SK-N-SH (cell line): Measurements from ENCODE around the gene SLC36A4. TPM values are rescaled to one million over a fixed set of nuclear protein-coding genes. Genes with fewer than 3 reads are reported as not detected.

Experiments used
- CTCF ChIA-PET: fragments of 300-600, 350-600 bp; formaldehyde crosslinking; extraction: SDS; loops from one replicate; lab custom pipeline; 2021; lab: Yijun Ruan, JAX
- POLR2A ChIA-PET: fragments of 350-600 bp; sonication (Branson Sonifier 250); formaldehyde crosslinking; extraction: SDS; loops from one replicate; lab custom pipeline; 2020; ENCODE audit warnings: antibody characterized with exemption, inconsistent platforms; lab: Yijun Ruan, JAX
- DNase-seq: peaks from one replicate; pipeline ENCODE4 v3.0.0; 2012
- H2AFZ ChIP-seq: fragments of 200-600 bp; sonication (generic); 2 replicates; pipeline ENCODE4 v1.8.1; 2016; ENCODE audit warnings: antibody characterized with exemption, mild to moderate bottlenecking, low read depth
- H3F3A ChIP-seq: fragments of 200-600 bp; sonication (generic); replicated peaks from 2 replicates; pipeline ENCODE3; 2016; ENCODE audit warnings: antibody characterized with exemption, mild to moderate bottlenecking; ENCODE audit not compliant: insufficient read depth
- H3K27ac ChIP-seq, 2 experiments: fragments of 200-500 bp in 1 of 2; fragments of 200-600 bp in 1 of 2; sonication (Bioruptor generic) in 1 of 2; sonication (generic), shearing (Covaris generic) in 1 of 2; 2 replicates each; pipeline versions ENCODE4 v1.5.1 to v1.6.1; 2014 to 2016; ENCODE audit warnings: low read depth in 2 of 2, inconsistent platforms in 1 of 2, low read length in 1 of 2, mild to moderate bottlenecking in 1 of 2, mixed read lengths in 1 of 2
- H3K27me3 ChIP-seq: fragments of 200-600 bp; sonication (generic), shearing (Covaris generic); 2 replicates; pipeline ENCODE4 v1.6.1; 2016; ENCODE audit warnings: mixed run types; ENCODE audit not compliant: insufficient read depth
- H3K36me3 ChIP-seq, 2 experiments: fragments of 200-500 bp in 1 of 2; fragments of 200-600 bp in 1 of 2; sonication (Bioruptor generic) in 1 of 2; sonication (generic) in 1 of 2; replicated peaks in 1 of 2; 2 replicates each; pipeline versions ENCODE3 to v1.5.1; 2014 to 2016; ENCODE audit warnings: low read length in 1 of 2, mild to moderate bottlenecking in 1 of 2; ENCODE audit not compliant: insufficient read depth in 2 of 2, control insufficient read depth in 1 of 2
- H3K4me1 ChIP-seq, 2 experiments: fragments of 200-500 bp in 1 of 2; fragments of 200-600 bp in 1 of 2; sonication (Bioruptor generic) in 1 of 2; sonication (generic), shearing (Covaris generic) in 1 of 2; 2 replicates each; pipeline versions ENCODE4 v1.5.1 to v1.6.1; 2014 to 2016; ENCODE audit warnings: low read depth in 1 of 2, low read length in 1 of 2, mixed run types in 1 of 2; ENCODE audit not compliant: insufficient read depth in 2 of 2, control insufficient read depth in 1 of 2
- H3K4me2 ChIP-seq: fragments of 200-600 bp; sonication (generic), shearing (Covaris generic); 2 replicates; pipeline ENCODE4 v1.6.1; 2017; ENCODE audit warnings: mixed run types
- H3K4me3 ChIP-seq, 2 experiments: fragments of 200-500 bp in 1 of 2; fragments of 200-600 bp in 1 of 2; sonication (Bioruptor generic) in 1 of 2; sonication (generic), shearing (Covaris generic) in 1 of 2; 2 replicates each; pipeline versions ENCODE4 v1.5.1 to v1.8.1; 2014 to 2016; ENCODE audit warnings: low read depth in 2 of 2, inconsistent platforms in 1 of 2, low read length in 1 of 2, mild to moderate bottlenecking in 1 of 2, mixed read lengths in 1 of 2, moderate library complexity in 1 of 2
- H3K79me2 ChIP-seq: fragments of 200-600 bp; sonication (generic); 2 replicates; pipeline ENCODE4 v1.8.1; 2017; ENCODE audit warnings: mild to moderate bottlenecking; ENCODE audit not compliant: insufficient read depth
- H3K9ac ChIP-seq: fragments of 200-600 bp; sonication (generic); 2 replicates; pipeline ENCODE4 v1.6.1; 2017; ENCODE audit warnings: mixed run types
- H3K9me2 ChIP-seq: fragments of 200-600 bp; sonication (generic); 2 replicates; pipeline ENCODE4 v1.6.1; 2017; ENCODE audit warnings: mixed run types
- H3K9me3 ChIP-seq: fragments of 200-600 bp; sonication (generic); 2 replicates; pipeline ENCODE4 v1.6.1; 2017; ENCODE audit warnings: mixed run types, mild to moderate bottlenecking, moderate library complexity
- H4K20me1 ChIP-seq: fragments of 200-600 bp; sonication (generic); 2 replicates; pipeline ENCODE4 v1.6.1; 2017; ENCODE audit warnings: mild to moderate bottlenecking, mixed run types; ENCODE audit not compliant: insufficient read depth
- CHD2 ChIP-seq: fragments of 150-350 bp; IDR thresholded peaks from 2 replicates; pipeline ENCODE4 v1.6.1; 2018; ENCODE audit warnings: low read length; ENCODE audit not compliant: partially characterized antibody
- CTCF ChIP-seq: fragments of 200-600 bp; sonication (generic); IDR thresholded peaks from 2 replicates; pipeline ENCODE4 v1.6.1; 2017; ENCODE audit warnings: antibody characterized with exemption, mild to moderate bottlenecking, moderate library complexity
- ELF1 ChIP-seq: IDR thresholded peaks from 2 replicates; pipeline ENCODE4 v1.4.0; 2012
- GABPA ChIP-seq: IDR thresholded peaks from 2 replicates; pipeline ENCODE4 v1.4.0; 2012; ENCODE audit warnings: low read depth, mild to moderate bottlenecking
- MEF2A ChIP-seq: IDR thresholded peaks from 2 replicates; pipeline ENCODE4 v1.4.0; 2012; ENCODE audit warnings: low read depth, borderline replicate concordance
- POLR2AphosphoS5 ChIP-seq: IDR thresholded peaks from 2 replicates; pipeline ENCODE4 v1.6.1; 2012; ENCODE audit warnings: low read depth, low read length
- RAD21 ChIP-seq: IDR thresholded peaks from 2 replicates; pipeline ENCODE4 v1.6.1; 2012; ENCODE audit warnings: mild to moderate bottlenecking, low read length
- RCOR1 ChIP-seq: fragments of 150-350 bp; IDR thresholded peaks from 2 replicates; pipeline ENCODE4 v1.6.1; 2017; ENCODE audit warnings: antibody characterized with exemption, low read length
- TCF12 ChIP-seq: IDR thresholded peaks from 2 replicates; pipeline ENCODE4 v1.4.0; 2012
- TEAD4 ChIP-seq: IDR thresholded peaks from 2 replicates; pipeline ENCODE4 v1.4.0; 2012; ENCODE audit warnings: mild to moderate bottlenecking, borderline replicate concordance; ENCODE audit not compliant: insufficient read depth
- YY1 ChIP-seq: IDR thresholded peaks from 2 replicates; pipeline ENCODE4 v1.4.0; 2012; ENCODE audit warnings: low read depth, mild to moderate bottlenecking
- ZBTB33 ChIP-seq: IDR thresholded peaks from 2 replicates; pipeline ENCODE4 v1.4.0; 2012; ENCODE audit warnings: low read depth, borderline replicate concordance
- WGBS: methylation state at CpG from one replicate; pipeline ENCODE4 v1.1.6; 2017; ENCODE audit warnings: low lambda C conversion rate; 5-methylcytosine and 5-hydroxymethylcytosine counted together
- polyA plus RNA-seq, 3 experiments: library from polyadenylated mRNA; depleted of rRNA; stranded (reverse); fragments of >200 nt; gene quantifications; 2 replicates each; pipeline ENCODE4 v1.2.3, GENCODE V29; 2012
- TF ChIP-seq, protein P1 (sequence below): IDR thresholded peaks from 2 replicates; pipeline ENCODE4 v1.4.0; 2012; ENCODE audit warnings: low read depth

Gene SLC36A4
- polyA plus RNA-seq, 1 of the 3 experiments (the other 2 are of a cell fraction) = 9.7 TPM

GRCh38 chr11:93160808-93161207 lies 37.0 kb downstream of the SLC36A4 start:
- Histone ChIP-seq H3K9ac (no peak overlapping the region), H2AFZ (no peak overlapping the region), H3K9me2 (no peaks in the 10 kb centered on the region), H3K4me2 (no peak overlapping the region), H3K9me3 (no peaks in the 10 kb centered on the region), H3K27me3 (no peaks in the 10 kb centered on the region), H3K27ac (no peak overlapping the region), H3F3A (no peaks in the 10 kb centered on the region), H3K4me3 (no peak overlapping the region), H3K36me3 (peaks cover 60 to 67% of the 10 kb centered on the region in 2 experiments), H3K4me1 (no peaks in the 10 kb centered on the region), H4K20me1 (no peaks in the 10 kb centered on the region), H3K79me2 (no peaks in the 10 kb centered on the region)
- ChIA-PET CTCF (interaction anchor here (0.8 to 4.6 kb wide), 2 partner anchors 9 to 192 kb away, joined by 3 to 19 read pairs; no protein-coding TSS in a partner anchor), POLR2A (no interaction called here)
- TF ChIP-seq CTCF (0 out of 2 replicates have a peak, but pooled peaks have one; percentile 8), TEAD4 (no peak), RCOR1 (no peak), TCF12 (no peak), RAD21 (no peak)
- WGBS = 96% methylated on average over 1 of the region's 1 CpG
- no peak for DNase-seq

DNA sequence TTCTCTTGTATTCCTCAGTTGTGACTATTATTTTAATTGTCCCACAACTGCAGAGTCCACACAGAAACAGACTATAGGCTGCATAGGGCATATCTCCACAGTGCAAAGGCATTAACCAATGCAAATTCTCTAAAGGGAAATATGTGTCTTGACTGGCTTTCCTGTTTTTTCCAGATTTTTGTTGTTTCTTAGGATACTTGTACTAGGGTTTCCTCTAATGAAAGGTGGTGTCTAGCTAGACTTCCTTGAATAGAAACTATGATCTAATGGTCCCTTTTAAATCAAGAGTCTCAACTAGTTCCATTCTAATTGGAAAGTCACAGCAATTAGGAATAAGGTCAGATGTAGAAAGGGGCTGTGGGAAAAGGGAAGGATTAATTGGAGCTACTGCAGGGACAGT lies 37.6 kb downstream of the SLC36A4 start:
- no peak for DNase-seq
- Histone ChIP-seq H3K9ac (no peak overlapping the region), H4K20me1 (no peaks in the 10 kb centered on the region), H3K36me3 (peaks cover 54 to 62% of the 10 kb centered on the region in 2 experiments), H3F3A (no peaks in the 10 kb centered on the region), H3K4me2 (no peak overlapping the region), H3K27ac (no peak overlapping the region), H3K9me3 (no peaks in the 10 kb centered on the region), H3K9me2 (no peaks in the 10 kb centered on the region), H3K4me3 (no peak overlapping the region), H2AFZ (no peak overlapping the region), H3K27me3 (no peaks in the 10 kb centered on the region), H3K4me1 (no peaks in the 10 kb centered on the region), H3K79me2 (no peaks in the 10 kb centered on the region)
- CTCF ChIA-PET = interaction anchor here (0.8 to 4.6 kb wide), 2 partner anchors 9 to 191 kb away, joined by 3 to 19 read pairs; no protein-coding TSS in a partner anchor
- TF ChIP-seq YY1 (no peak), POLR2AphosphoS5 (no peak), ZBTB33 (no peak), ELF1 (no peak), CHD2 (no peak), GABPA (no peak), MEF2A (no peak)
- TF ChIP-seq, protein P1, sequence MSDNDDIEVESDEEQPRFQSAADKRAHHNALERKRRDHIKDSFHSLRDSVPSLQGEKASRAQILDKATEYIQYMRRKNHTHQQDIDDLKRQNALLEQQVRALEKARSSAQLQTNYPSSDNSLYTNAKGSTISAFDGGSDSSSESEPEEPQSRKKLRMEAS = no peak
- POLR2A ChIA-PET = no interaction called here
